H1 (cell line): Measurements from ENCODE around the gene DOCK6. TPM values are rescaled to one million over a fixed set of nuclear protein-coding genes. Genes with fewer than 3 reads are reported as not detected.

Source experiments
- CHD2 ChIP-seq: IDR thresholded peaks from 2 replicates; pipeline ENCODE4 v1.6.1; 2012; ENCODE audit warnings: low read length, improper control_type of control experiment
- EGR1 ChIP-seq: IDR thresholded peaks from 2 replicates; pipeline ENCODE4 v1.6.1; 2011; ENCODE audit warnings: low read depth, low read length, borderline replicate concordance
- NANOG ChIP-seq: IDR thresholded peaks from 2 replicates; pipeline ENCODE4 v1.6.1; 2011; ENCODE audit warnings: low read length, low read depth, mild to moderate bottlenecking, inconsistent platforms; ENCODE audit not compliant: insufficient read depth, poor library complexity, severe bottlenecking
- POU5F1 ChIP-seq: IDR thresholded peaks from 2 replicates; pipeline ENCODE4 v1.6.1; 2011; ENCODE audit warnings: low read depth, mild to moderate bottlenecking, low read length, moderate library complexity
- SP2 ChIP-seq: IDR thresholded peaks from 2 replicates; pipeline ENCODE4 v1.6.1; 2012; ENCODE audit warnings: mild to moderate bottlenecking, low read length, inconsistent platforms
- SRF ChIP-seq: IDR thresholded peaks from 2 replicates; pipeline ENCODE4 v1.6.1; 2011; ENCODE audit warnings: mild to moderate bottlenecking, low read depth, low read length, moderate library complexity
- SUZ12 ChIP-seq: fragments of 200-600 bp; sonication (generic); IDR thresholded peaks from 2 replicates; pipeline ENCODE4 v1.6.1; 2012; ENCODE audit warnings: mild to moderate bottlenecking, inconsistent platforms, low read length, moderate library complexity, mixed read lengths
- ZNF274 ChIP-seq: IDR thresholded peaks from 2 replicates; pipeline ENCODE4 v1.7.0; 2012; ENCODE audit warnings: low read length, borderline replicate concordance; ENCODE audit errors: extremely low read depth
- polyA plus RNA-seq, 7 experiments: library from polyadenylated mRNA; depleted of rRNA in 3 of 7; stranded (reverse) in 5 of 7; unstranded in 2 of 7; fragments of >200 nt in 5 of 7; fragments of 200-250 nt in 2 of 7; gene quantifications; 1 replicate in 5 of 7; 2 replicates in 1 of 7; 4 replicates in 1 of 7; pipeline versions ENCODE4 v1.2.1 to v1.2.3, GENCODE V29; 2011 to 2013; ENCODE audit warnings: missing spikeins in 2 of 7, mixed read lengths in 2 of 7
- total RNA-seq: library from RNA; stranded (reverse); fragmentation: NEBNext Ultra II Directional; extraction: Animal tissue kit (Norgen Biotek cat#: 25700); gene quantifications from 2 replicates; pipeline ENCODE4 v1.2.1, GENCODE V29; 2021
- TF ChIP-seq, protein P1 (sequence below): fragments of 300-600 bp; sonication (generic); IDR thresholded peaks from 2 replicates; pipeline ENCODE4 v1.7.1; 2012; ENCODE audit warnings: low read length, moderate library complexity, mild to moderate bottlenecking, inconsistent platforms; ENCODE audit not compliant: insufficient replicate concordance

The DOCK6 gene
- total and polyA plus RNA-seq, 2 of the 8 experiments (the other 6 are each of a cell fraction or from before 2014, with no cell fraction given), result 25.5 to 54.7 TPM

DNA sequence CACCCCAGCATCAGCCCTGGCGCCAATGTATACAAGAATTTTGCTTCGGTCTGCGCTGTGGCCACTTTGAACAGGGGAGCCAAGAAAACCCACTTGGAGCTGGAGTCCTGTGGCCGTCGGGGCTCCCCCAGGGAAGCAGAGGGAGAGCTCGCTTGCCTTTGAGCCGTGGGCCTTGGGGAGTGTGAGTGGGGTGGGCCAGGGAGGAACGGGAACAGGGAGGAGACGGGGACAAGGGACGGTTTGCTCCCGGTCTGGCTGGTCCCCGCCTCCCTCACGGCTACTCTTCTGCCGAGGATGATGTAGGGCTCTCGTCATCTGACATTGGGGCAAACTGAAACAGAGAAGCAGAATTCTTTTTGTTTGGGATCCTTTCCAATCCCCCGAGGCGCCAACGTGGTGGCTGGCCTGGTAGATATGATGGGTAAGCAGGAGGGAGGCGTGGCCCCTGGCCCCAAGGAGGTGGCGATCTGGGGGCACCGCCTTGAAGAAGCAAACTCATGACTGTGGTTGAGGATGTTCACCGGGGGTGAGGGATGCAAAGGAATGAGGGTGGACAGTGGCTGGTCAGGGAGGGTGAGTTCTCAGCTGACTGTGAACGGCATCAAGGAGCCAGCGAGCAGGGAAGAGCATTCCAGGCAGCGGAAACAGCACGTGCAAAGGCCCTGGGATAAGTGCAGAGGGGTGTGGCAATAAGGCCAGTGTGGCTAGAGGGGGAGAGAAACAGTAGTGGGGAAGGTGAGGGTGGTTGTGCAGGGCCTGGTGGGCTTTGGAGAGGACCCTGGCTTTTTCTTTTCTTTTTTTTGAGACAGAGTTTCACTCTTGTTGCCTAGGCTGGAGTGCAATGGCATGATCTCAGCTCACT lies 95.8 kb downstream of the DOCK6 start (continued):
- TF ChIP-seq, protein P1, sequence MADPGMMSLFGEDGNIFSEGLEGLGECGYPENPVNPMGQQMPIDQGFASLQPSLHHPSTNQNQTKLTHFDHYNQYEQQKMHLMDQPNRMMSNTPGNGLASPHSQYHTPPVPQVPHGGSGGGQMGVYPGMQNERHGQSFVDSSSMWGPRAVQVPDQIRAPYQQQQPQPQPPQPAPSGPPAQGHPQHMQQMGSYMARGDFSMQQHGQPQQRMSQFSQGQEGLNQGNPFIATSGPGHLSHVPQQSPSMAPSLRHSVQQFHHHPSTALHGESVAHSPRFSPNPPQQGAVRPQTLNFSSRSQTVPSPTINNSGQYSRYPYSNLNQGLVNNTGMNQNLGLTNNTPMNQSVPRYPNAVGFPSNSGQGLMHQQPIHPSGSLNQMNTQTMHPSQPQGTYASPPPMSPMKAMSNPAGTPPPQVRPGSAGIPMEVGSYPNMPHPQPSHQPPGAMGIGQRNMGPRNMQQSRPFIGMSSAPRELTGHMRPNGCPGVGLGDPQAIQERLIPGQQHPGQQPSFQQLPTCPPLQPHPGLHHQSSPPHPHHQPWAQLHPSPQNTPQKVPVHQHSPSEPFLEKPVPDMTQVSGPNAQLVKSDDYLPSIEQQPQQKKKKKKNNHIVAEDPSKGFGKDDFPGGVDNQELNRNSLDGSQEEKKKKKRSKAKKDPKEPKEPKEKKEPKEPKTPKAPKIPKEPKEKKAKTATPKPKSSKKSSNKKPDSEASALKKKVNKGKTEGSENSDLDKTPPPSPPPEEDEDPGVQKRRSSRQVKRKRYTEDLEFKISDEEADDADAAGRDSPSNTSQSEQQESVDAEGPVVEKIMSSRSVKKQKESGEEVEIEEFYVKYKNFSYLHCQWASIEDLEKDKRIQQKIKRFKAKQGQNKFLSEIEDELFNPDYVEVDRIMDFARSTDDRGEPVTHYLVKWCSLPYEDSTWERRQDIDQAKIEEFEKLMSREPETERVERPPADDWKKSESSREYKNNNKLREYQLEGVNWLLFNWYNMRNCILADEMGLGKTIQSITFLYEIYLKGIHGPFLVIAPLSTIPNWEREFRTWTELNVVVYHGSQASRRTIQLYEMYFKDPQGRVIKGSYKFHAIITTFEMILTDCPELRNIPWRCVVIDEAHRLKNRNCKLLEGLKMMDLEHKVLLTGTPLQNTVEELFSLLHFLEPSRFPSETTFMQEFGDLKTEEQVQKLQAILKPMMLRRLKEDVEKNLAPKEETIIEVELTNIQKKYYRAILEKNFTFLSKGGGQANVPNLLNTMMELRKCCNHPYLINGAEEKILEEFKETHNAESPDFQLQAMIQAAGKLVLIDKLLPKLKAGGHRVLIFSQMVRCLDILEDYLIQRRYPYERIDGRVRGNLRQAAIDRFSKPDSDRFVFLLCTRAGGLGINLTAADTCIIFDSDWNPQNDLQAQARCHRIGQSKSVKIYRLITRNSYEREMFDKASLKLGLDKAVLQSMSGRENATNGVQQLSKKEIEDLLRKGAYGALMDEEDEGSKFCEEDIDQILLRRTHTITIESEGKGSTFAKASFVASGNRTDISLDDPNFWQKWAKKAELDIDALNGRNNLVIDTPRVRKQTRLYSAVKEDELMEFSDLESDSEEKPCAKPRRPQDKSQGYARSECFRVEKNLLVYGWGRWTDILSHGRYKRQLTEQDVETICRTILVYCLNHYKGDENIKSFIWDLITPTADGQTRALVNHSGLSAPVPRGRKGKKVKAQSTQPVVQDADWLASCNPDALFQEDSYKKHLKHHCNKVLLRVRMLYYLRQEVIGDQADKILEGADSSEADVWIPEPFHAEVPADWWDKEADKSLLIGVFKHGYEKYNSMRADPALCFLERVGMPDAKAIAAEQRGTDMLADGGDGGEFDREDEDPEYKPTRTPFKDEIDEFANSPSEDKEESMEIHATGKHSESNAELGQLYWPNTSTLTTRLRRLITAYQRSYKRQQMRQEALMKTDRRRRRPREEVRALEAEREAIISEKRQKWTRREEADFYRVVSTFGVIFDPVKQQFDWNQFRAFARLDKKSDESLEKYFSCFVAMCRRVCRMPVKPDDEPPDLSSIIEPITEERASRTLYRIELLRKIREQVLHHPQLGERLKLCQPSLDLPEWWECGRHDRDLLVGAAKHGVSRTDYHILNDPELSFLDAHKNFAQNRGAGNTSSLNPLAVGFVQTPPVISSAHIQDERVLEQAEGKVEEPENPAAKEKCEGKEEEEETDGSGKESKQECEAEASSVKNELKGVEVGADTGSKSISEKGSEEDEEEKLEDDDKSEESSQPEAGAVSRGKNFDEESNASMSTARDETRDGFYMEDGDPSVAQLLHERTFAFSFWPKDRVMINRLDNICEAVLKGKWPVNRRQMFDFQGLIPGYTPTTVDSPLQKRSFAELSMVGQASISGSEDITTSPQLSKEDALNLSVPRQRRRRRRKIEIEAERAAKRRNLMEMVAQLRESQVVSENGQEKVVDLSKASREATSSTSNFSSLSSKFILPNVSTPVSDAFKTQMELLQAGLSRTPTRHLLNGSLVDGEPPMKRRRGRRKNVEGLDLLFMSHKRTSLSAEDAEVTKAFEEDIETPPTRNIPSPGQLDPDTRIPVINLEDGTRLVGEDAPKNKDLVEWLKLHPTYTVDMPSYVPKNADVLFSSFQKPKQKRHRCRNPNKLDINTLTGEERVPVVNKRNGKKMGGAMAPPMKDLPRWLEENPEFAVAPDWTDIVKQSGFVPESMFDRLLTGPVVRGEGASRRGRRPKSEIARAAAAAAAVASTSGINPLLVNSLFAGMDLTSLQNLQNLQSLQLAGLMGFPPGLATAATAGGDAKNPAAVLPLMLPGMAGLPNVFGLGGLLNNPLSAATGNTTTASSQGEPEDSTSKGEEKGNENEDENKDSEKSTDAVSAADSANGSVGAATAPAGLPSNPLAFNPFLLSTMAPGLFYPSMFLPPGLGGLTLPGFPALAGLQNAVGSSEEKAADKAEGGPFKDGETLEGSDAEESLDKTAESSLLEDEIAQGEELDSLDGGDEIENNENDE, result no peak
- no peak for TF ChIP-seq SRF
- TF ChIP-seq POU5F1, result no peak
- TF ChIP-seq SP2, result no peak
- no peak for TF ChIP-seq EGR1
- TF ChIP-seq ZNF274, result no peak
- TF ChIP-seq SUZ12, result no peak
- TF ChIP-seq CHD2, result no peak
- TF ChIP-seq NANOG, result no peak
